Tongue (tissue), 2 donors: ENCODE measurements around the gene DCANP1. TPM values are rescaled to one million over a fixed set of nuclear protein-coding genes. Genes with fewer than 3 reads are reported as not detected.
A peak's percentile ranks its signal among the peaks of the same experiment; 100 is the strongest.

Source experiments
- DNase-seq: peaks from one replicate; pipeline ENCODE4 v3.0.0-alpha.2; 2015
- total RNA-seq: library from RNA; depleted of rRNA; stranded (reverse); fragments of >200 nt; gene quantifications from one replicate; pipeline ENCODE4 v1.2.3, GENCODE V29; 2014

Gene DCANP1
- total RNA-seq, 1 donor from 2014 or later: 0.21 TPM

GRCh38 chr5:135478938-135479337 is 31.8 kb upstream of the DCANP1 start:
- DNase-seq: no peak

GRCh38 chr5:135477613-135478066 is 30.5 kb upstream of the DCANP1 start:
- DNase-seq: no peak

- no peak for DNase-seq
These were observed 29.8 kb upstream of the DCANP1 start for GRCh38 chr5:135476615-135477581.

GRCh38 chr5:135473956-135474670 is 27.0 kb upstream of the DCANP1 start:
- DNase-seq: no peak

- DNase-seq: no peak
These were observed 25.0 kb upstream of the DCANP1 start for GRCh38 chr5:135472141-135472540.

GRCh38 chr5:135471726-135472125 is 24.6 kb upstream of the DCANP1 start:
- no peak for DNase-seq

- DNase-seq: no peak
These were observed 22.8 kb upstream of the DCANP1 start for GRCh38 chr5:135469911-135470310.

GRCh38 chr5:135468541-135468940 is 21.4 kb upstream of the DCANP1 start:
- no peak for DNase-seq

GRCh38 chr5:135467871-135468485 is 20.8 kb upstream of the DCANP1 start:
- no peak for DNase-seq

GRCh38 chr5:135467051-135467625 is 20.0 kb upstream of the DCANP1 start:
- DNase-seq: no peak

- DNase-seq: peak; percentile 90
These were observed 19.3 kb upstream of the DCANP1 start for GRCh38 chr5:135466178-135467050.

GRCh38 chr5:135465391-135466122 is 18.4 kb upstream of the DCANP1 start:
- DNase-seq: no peak

- peak; percentile 74 for DNase-seq
These were observed 15.2 kb upstream of the DCANP1 start for GRCh38 chr5:135462304-135462703.

- DNase-seq: no peak
These were observed 14.5 kb upstream of the DCANP1 start for GRCh38 chr5:135461481-135462151.

GRCh38 chr5:135460246-135461033 is 13.3 kb upstream of the DCANP1 start:
- DNase-seq: no peak

GRCh38 chr5:135458921-135459331 is 11.8 kb upstream of the DCANP1 start:
- DNase-seq: no peak

- no peak for DNase-seq
These were observed 11.2 kb upstream of the DCANP1 start for GRCh38 chr5:135458356-135458755.

GRCh38 chr5:135457424-135458071 is 10.4 kb upstream of the DCANP1 start:
- peak; percentile 68 for DNase-seq
